Panc1 (cell line): ENCODE measurements around the gene CHMP5. TPM values are rescaled to one million over a fixed set of nuclear protein-coding genes. Genes with fewer than 3 reads are reported as not detected.

Experiments
- ATAC-seq: fragments of 200-7000 bp; cut with Tn5 transposase; 2 replicates; pipeline ENCODE4 v1.9.1; 2020; ENCODE audit warnings: mild to moderate bottlenecking, moderate library complexity
- BruUV-seq: library from RNA; stranded (reverse); fragments of 400-500 nt; replicated peaks from 2 replicates; lab custom pipeline; 2021; lab: Mats Ljungman, UMichigan
- CTCF ChIA-PET: fragments of 300-600 bp; sonication (Branson Sonifier 250); formaldehyde crosslinking; loops from one replicate; lab custom pipeline; 2022; ENCODE audit warnings: antibody characterized with exemption; lab: Charles Lee
- POLR2A ChIA-PET: fragments of 300-600 bp; sonication (Branson Sonifier 250); formaldehyde crosslinking; loops from one replicate; lab custom pipeline; 2022; ENCODE audit warnings: antibody characterized with exemption; lab: Charles Lee
- DNase-seq: peaks from one replicate; pipeline ENCODE4 v3.0.0-alpha.2; 2010; ENCODE audit warnings: low read depth, low spot score
- H3K27ac ChIP-seq: 2 replicates; pipeline ENCODE4 v1.5.1; 2011; ENCODE audit warnings: mild to moderate bottlenecking, low read length, inconsistent platforms
- H3K27me3 ChIP-seq: fragments of 200-500 bp; sonication (Bioruptor generic); 2 replicates; pipeline ENCODE4 v1.6.0; 2014; ENCODE audit warnings: low read length, inconsistent platforms; ENCODE audit not compliant: control insufficient read depth, insufficient read depth
- H3K36me3 ChIP-seq: fragments of 200-500 bp; sonication (Bioruptor generic); 2 replicates; pipeline ENCODE4 v1.5.1; 2014; ENCODE audit warnings: inconsistent platforms, mild to moderate bottlenecking, low read length, moderate library complexity; ENCODE audit not compliant: control insufficient read depth, insufficient read depth
- H3K4me1 ChIP-seq: 2 replicates; pipeline ENCODE4 v1.5.1; 2011; ENCODE audit warnings: inconsistent platforms, mild to moderate bottlenecking, low read length, moderate library complexity; ENCODE audit not compliant: control insufficient read depth, insufficient read depth
- H3K4me3 ChIP-seq, 2 experiments: 2 replicates each; pipeline ENCODE4 v1.5.1; 2011 to 2012; ENCODE audit warnings: low read depth in 2 of 2, low read length in 2 of 2, mild to moderate bottlenecking in 2 of 2, inconsistent platforms in 1 of 2, moderate library complexity in 1 of 2
- H3K9me3 ChIP-seq: fragments of 200-500 bp; sonication (Bioruptor generic); 2 replicates; pipeline ENCODE4 v1.5.1; 2014; ENCODE audit warnings: low read depth, mild to moderate bottlenecking, inconsistent platforms, low read length, moderate library complexity; ENCODE audit not compliant: control insufficient read depth, insufficient read depth
- CTCF ChIP-seq: fragments of 450-650 bp; IDR thresholded peaks from 2 replicates; pipeline ENCODE4 v1.5.1; 2017; ENCODE audit warnings: mild to moderate bottlenecking
- POLR2AphosphoS5 ChIP-seq: IDR thresholded peaks from 2 replicates; pipeline ENCODE4 v1.6.1; 2012; ENCODE audit warnings: mild to moderate bottlenecking, low read depth, low read length, moderate library complexity
- REST ChIP-seq, 2 experiments: IDR thresholded peaks; 2 replicates each; pipeline ENCODE4 v1.6.1; 2011 to 2012; ENCODE audit warnings: low read depth in 2 of 2, control low read depth in 1 of 2, low read length in 1 of 2, mild to moderate bottlenecking in 1 of 2, moderate library complexity in 1 of 2; ENCODE audit not compliant: insufficient read depth in 1 of 2
- SIN3A ChIP-seq: IDR thresholded peaks from 2 replicates; pipeline ENCODE4 v1.6.1; 2012; ENCODE audit warnings: low read depth, mild to moderate bottlenecking, low read length, moderate library complexity, borderline replicate concordance; ENCODE audit not compliant: insufficient read depth
- TCF7L2 ChIP-seq: IDR thresholded peaks from 2 replicates; pipeline ENCODE4 v1.6.1; 2011; ENCODE audit warnings: mild to moderate bottlenecking, low read depth, low read length, inconsistent platforms
- in situ Hi-C: cut with HindIII; loops from 2 replicates; pipeline ENCODE4 v1.10.0; 2016; ENCODE audit warnings: low sequenced_read_pairs, low pct_unique_long_range_greater_than_20kb
- intact Hi-C: fragments of 100-400 bp; cut with micrococcal nuclease; formaldehyde crosslinking; loops from one replicate; pipeline ENCODE4 v1.10.0; 2022; ENCODE audit not compliant: unreplicated experiment
- total RNA-seq: library from RNA; stranded (reverse); gene quantifications from one replicate; pipeline ENCODE4 v1.2.1, GENCODE V29; 2021; ENCODE audit not compliant: unreplicated experiment

CHMP5 gene
- total RNA-seq, 1 experiment from 2014 or later = 74.5 TPM

- no TSS peak for BruUV-seq
- no peak overlapping the region for H3K27ac ChIP-seq
- no peaks in the 10 kb centered on the region for H3K9me3 ChIP-seq
- intact Hi-C loops (no loop called here), in situ Hi-C loops (no loop called here)
- POLR2A ChIA-PET = no interaction called here
- 0 out of 2 replicates have a peak, but pooled peaks cover 2% of the 10 kb centered on the region for H3K27me3 ChIP-seq
- no peaks in the 10 kb centered on the region for H3K4me1 ChIP-seq
- CTCF ChIA-PET = no interaction called here
- H3K4me3 ChIP-seq = no peak overlapping the region
- ATAC-seq = no peak
- no peak for TF ChIP-seq REST (IDR thresholded peaks at IDR 0.05; ENCODE audit: insufficient read depth in 1 of 2, low read depth in 2 of 2, low read length in 1 of 2)
- no peak for TF ChIP-seq SIN3A
- TF ChIP-seq POLR2AphosphoS5 = no peak
- H3K36me3 ChIP-seq = no peaks in the 10 kb centered on the region
- no peak for DNase-seq
Measured at GRCh38 chr9:33234511-33235467, 30.1 kb upstream of the CHMP5 start.

- Histone ChIP-seq H3K4me1 (no peaks in the 10 kb centered on the region), H3K9me3 (no peaks in the 10 kb centered on the region), H3K4me3 (no peak overlapping the region), H3K27me3 (0 out of 2 replicates have a peak, but pooled peaks cover 2% of the 10 kb centered on the region), H3K27ac (no peak overlapping the region), H3K36me3 (no peaks in the 10 kb centered on the region)
- intact Hi-C loops (no loop called here), in situ Hi-C loops (no loop called here)
- CTCF ChIA-PET = no interaction called here
- POLR2A ChIA-PET = no interaction called here
- BruUV-seq = no TSS peak
- DNase-seq = no peak
- no peak for TF ChIP-seq REST (IDR thresholded peaks at IDR 0.05; ENCODE audit: insufficient read depth in 1 of 2, low read depth in 2 of 2, low read length in 1 of 2)
- no peak for TF ChIP-seq CTCF
- TF ChIP-seq POLR2AphosphoS5 = no peak
- no peak for TF ChIP-seq SIN3A
- TF ChIP-seq TCF7L2 = no peak
- peak; percentile 5; the same call in 1 of the 2 replicates for ATAC-seq
Measured at GRCh38 chr9:33236571-33236970, 28.3 kb upstream of the CHMP5 start.
